ENCODE results near the gene RBM47. TPM values are rescaled to one million over a fixed set of nuclear protein-coding genes. Genes with fewer than 3 reads are reported as not detected.
"Not testable (repeated sequence)": the region's sequence is repeated elsewhere in the genome, so short reads cannot be mapped to it uniquely, and the experiment has no call there.

RBM47 gene
- total RNA-seq, 1 donor: 59.3 TPM

DNA sequence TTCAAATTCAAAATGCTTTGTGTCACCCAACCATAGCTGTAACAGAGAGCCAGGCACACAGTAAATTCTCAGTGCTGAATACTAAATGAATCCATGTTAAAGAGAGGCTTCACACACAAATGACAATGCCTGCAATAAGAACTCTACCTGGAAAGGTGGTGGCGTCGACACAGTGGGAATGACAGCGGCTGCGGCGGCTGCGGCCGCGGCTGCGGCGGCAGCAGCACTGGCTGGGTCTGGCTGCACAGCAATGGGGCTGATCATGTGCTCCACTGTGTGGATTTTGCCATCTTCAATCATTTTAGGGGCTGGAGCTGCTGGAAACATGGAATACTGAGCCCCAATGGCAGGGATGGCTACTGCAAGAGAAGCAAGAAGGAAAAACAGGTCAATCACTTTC is 197.2 kb downstream of the RBM47 start:
- Histone ChIP-seq H3K9me3 (ENCODE audit: low read depth, low read length) (no peaks in the 10 kb centered on the region), H3K4me3 (ENCODE audit: low read length) (no peak overlapping the region)

DNA sequence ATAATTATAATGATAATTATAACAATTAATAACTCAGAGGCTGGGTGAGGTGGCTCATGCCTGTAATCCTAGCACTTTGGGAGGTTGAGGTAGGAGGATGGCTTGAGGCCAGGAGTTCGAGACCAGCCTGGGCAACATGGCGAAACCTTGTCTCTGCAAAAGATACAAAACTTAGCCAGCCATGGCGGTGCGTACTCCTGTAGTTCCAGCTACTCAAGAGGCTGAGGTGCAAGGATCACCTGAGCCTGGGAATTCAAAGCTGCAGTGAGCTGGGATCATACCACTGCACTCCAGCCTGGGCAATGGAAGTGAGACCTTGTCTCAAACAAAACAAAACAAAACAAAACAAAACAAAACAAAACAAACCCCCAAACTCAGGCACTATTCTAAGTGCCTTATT is 201.8 kb downstream of the RBM47 start:
- not testable (repeated sequence) for H3K4me1 ChIP-seq (ENCODE audit: insufficient read depth, low read length); H3K4me3 ChIP-seq (ENCODE audit: low read length); H3K9me3 ChIP-seq (ENCODE audit: low read depth, low read length); H3K27me3 ChIP-seq (ENCODE audit: insufficient read depth, low read length)

More for the DNA sequence above, 197.2 kb downstream of the RBM47 start:
- H3K27me3 ChIP-seq (ENCODE audit: insufficient read depth, low read length): no peaks in the 10 kb centered on the region
- H3K4me1 ChIP-seq (ENCODE audit: insufficient read depth, low read length): peaks cover 10% of the 10 kb centered on the region

DNA sequence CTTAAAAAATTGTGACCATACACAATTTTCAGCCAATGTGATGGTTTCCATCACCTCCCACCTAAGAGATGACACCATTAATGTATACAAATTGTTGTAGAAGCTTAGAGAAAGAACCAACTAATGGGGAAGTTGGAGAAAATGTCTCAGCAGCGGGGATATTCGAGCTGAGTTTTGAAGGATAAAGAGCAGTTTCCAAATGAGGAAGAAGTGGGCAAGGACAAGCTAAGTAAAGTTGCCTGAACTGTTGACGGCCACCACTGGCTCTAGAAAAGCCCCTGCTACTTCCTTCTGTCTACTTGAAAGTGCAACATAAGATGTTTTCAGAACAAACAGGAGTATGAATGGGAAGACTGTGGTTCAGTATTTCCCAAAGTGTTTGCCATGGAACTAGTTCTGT is 202.5 kb downstream of the RBM47 start:
- Histone ChIP-seq H3K4me3 (ENCODE audit: low read length) (no peak overlapping the region), H3K4me1 (ENCODE audit: insufficient read depth, low read length) (no peaks in the 10 kb centered on the region), H3K27me3 (ENCODE audit: insufficient read depth, low read length) (no peaks in the 10 kb centered on the region), H3K9me3 (ENCODE audit: low read depth, low read length) (no peaks in the 10 kb centered on the region)

DNA sequence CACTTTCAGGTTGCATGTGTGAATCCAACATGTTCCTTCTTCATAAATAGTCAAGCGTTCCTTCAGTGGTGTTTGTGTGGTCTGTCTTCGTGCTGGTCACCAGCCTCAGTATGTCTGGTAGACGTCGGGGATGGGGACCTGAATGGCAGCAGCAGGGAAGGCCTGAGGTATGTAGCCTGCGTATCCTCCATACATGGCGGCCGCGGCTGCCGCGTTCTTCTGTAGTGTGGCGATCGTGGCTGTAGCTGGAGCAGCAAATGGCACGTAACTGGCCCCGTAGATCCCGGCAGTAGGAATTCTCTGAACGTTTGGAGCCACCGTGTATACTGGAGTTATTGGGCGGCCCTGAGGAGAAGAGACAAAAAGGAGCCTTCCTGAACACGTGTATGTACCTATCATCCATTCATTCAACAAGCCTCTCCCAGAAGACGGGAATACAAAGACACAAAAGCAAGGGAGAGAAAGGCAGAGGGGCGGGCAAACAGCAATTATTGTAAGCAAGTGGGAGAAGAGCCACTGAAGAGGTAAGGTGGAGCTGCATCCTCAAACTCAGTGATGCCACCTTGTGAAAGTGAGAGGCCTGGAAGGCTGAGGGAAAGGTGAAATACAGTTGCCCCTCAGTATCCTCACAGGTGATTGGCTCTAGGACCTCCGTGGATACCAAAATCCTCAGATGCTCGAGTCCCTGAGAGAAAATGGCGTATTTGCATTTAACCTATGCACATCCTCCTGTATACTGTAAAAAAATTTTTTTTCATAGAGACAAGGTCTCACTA is 203.7 kb downstream of the RBM47 start:
- no peak overlapping the region for H3K4me3 ChIP-seq (ENCODE audit: low read length)
- no peaks in the 10 kb centered on the region for H3K4me1 ChIP-seq (ENCODE audit: insufficient read depth, low read length)
- H3K9me3 ChIP-seq (ENCODE audit: low read depth, low read length): no peaks in the 10 kb centered on the region
- H3K27me3 ChIP-seq (ENCODE audit: insufficient read depth, low read length): no peaks in the 10 kb centered on the region

DNA sequence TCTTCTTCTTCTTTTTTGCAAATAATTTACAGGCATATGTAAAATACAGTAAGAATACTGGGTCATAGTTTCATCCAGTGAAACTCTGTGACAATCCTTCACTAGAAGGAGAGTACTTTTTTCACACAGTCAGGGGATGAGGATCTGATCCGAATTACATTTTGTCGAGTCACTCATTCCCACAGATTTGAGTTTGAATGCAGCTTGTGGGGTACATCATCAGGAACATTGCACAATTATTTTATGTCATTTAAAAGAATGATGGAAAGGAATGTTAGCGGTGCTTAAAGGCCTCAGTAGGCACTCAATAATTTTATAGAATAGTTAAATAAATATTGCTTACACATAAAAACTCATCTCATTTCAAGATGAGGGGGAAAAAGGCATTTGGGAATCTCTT is 205.9 kb downstream of the RBM47 start:
- Histone ChIP-seq H3K4me3 (ENCODE audit: low read length) (no peak overlapping the region), H3K4me1 (ENCODE audit: insufficient read depth, low read length) (no peaks in the 10 kb centered on the region), H3K9me3 (ENCODE audit: low read depth, low read length) (no peaks in the 10 kb centered on the region), H3K27me3 (ENCODE audit: insufficient read depth, low read length) (no peaks in the 10 kb centered on the region)

DNA sequence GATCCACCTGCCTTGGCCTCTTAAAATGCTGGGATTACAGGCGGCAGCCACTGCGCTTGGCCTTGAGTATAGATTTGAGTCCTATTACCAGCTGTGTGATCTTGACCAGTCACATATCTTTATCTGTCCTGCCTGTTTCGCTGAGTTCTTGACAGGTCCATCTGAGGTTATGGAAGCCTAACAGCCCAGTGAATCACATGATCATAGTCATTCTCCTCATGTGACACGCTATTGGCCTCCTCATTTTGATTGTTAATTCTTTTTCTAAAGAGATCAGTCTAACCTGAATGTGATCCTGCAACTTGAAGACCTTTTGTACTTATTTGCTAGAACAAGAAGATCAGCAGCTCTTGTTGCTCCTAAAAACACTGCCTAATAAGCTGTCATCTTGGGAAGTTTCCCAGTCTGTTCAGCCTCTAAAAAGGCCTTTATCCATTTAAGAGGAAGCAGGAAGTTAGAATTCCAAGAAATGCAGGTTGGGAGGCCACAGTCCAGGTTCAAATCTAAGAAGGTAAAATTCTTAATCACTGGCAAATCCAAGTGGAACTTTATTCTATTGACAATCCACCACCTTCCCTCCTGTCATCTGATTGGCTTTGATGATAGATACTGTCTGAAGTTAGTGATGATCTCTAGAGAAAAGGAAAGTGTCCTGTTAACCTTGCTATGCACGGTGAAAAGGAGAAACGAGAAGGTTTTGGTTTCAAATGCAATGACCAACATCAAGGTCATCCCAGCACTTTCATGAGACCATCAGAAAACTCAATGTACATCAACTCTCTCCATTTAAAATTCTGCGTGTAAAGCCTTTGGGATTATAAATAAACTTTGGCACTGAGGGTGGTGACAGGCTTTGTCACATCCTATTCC is 207.6 kb downstream of the RBM47 start:
- no peaks in the 10 kb centered on the region for H3K27me3 ChIP-seq (ENCODE audit: insufficient read depth, low read length)
- H3K9me3 ChIP-seq (ENCODE audit: low read depth, low read length): no peaks in the 10 kb centered on the region
- H3K4me3 ChIP-seq (ENCODE audit: low read length): no peak overlapping the region
- H3K4me1 ChIP-seq (ENCODE audit: insufficient read depth, low read length): no peaks in the 10 kb centered on the region

DNA sequence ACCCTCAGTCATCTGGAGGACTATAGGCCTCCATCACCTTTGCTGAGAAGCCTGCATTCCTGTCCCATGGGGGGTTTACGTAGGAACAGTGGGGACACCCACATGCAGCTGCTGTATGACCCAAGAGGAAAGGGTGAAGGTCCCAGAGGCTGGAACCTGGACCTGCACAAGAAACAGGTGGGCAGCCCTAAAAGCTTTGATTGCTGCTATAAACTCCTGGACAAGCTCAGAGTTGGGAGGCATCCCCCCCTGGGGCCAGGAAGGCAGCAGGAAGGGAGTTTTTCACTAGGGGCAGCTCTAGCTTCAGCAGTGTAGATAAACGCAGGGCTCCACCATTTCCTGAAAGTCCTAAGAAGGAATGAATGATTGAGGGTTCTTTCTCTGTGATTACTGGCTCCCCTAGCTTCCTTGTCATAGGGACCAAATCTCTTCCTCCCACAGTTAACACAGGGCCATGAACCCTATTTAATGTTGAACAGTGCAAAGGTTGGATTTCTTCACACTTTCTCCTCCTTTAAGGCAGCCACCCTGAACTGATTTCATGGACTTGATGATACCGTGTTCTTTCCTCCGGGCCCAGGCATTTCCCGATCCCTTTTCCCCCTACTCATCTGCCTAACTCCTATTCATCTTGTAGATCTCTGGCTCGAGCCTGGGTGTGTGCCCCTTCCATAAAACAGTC is 210.3 kb downstream of the RBM47 start:
- Histone ChIP-seq H3K4me1 (ENCODE audit: insufficient read depth, low read length) (no peaks in the 10 kb centered on the region), H3K4me3 (ENCODE audit: low read length) (no peak overlapping the region), H3K27me3 (ENCODE audit: insufficient read depth, low read length) (no peaks in the 10 kb centered on the region), H3K9me3 (ENCODE audit: low read depth, low read length) (no peaks in the 10 kb centered on the region)

DNA sequence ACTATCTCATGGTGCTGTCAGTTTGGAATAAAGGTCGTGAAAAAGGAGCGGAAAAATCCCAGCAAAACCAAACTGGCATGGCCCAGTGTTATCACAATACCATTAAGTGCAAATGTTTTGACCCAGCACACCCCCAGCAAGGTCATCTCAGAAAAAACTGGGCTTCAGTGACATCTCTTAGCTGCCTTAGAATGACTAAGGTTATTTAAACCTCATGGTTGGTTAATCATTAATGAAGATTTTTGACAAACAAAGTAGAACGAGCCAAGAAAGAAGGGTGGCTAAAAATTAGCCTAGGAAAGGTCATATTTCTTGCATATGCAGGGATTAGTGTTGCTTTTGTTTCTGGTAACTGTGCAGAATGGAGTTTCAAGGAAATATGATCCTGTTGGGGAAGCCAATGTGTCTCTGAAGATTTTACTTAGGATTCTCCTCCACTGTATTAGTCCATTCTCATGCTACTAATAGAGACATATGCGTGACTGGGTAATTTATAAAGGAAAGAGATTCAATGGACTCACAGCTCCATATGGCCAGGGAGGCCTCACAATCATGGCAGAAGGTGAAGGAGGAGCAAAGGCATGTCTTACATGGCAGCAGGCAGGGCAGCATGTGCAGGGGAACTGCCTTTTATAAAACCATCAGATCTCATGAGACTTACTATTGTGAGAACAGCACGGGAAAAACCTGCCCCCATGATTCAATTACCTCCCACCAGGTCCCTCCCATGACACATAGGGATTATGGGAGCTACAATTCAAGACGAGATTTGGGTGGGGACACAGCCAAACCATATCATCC is 211.0 kb downstream of the RBM47 start:
- H3K9me3 ChIP-seq (ENCODE audit: low read depth, low read length): no peaks in the 10 kb centered on the region
- H3K27me3 ChIP-seq (ENCODE audit: insufficient read depth, low read length): no peaks in the 10 kb centered on the region
- H3K4me1 ChIP-seq (ENCODE audit: insufficient read depth, low read length): no peaks in the 10 kb centered on the region

DNA sequence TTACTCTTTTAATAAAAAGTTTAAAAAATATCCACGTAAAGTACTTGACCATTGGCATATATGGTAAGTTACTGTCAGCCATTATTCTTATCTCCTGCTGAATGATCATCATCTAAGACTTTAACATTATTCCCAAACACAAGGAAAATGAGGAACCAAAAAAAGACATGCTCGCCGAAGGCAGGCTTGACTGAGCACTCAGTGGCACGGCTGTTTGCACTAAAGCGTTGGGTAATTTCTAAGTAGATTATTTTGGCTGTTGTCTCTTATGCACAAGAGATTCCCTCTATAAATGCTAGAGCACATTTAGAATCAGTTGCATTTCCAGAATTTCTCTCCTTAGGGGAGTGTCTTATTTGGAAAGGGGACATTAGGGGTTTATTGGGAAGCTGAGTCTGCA is 211.7 kb downstream of the RBM47 start:
- Histone ChIP-seq H3K9me3 (ENCODE audit: low read depth, low read length) (no peaks in the 10 kb centered on the region), H3K4me3 (ENCODE audit: low read length) (no peak overlapping the region), H3K27me3 (ENCODE audit: insufficient read depth, low read length) (no peaks in the 10 kb centered on the region), H3K4me1 (ENCODE audit: insufficient read depth, low read length) (no peaks in the 10 kb centered on the region)

More for the DNA sequence above, 211.0 kb downstream of the RBM47 start:
- H3K4me3 ChIP-seq (ENCODE audit: low read length): no peak overlapping the region

DNA sequence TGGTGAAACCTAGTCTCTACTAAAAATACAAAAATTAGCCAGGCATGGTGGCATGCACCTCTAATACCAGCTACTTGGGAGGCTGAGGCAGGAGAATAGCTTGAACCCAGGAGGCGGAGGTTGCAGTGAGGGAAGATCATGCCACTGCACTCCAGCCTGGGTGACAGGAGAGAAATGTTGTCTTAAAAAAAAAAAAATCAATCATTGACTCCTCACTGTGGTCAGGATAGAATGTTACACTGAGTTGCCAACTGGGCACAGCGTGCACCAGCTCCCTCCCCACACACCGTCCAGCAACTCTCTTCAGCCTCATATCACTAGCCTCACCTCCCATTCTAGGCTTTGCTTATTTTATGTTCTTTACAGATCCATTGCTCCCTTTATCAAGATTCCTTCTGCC is 215.0 kb downstream of the RBM47 start:
- Histone ChIP-seq H3K27me3 (ENCODE audit: insufficient read depth, low read length) (no peaks in the 10 kb centered on the region), H3K4me1 (ENCODE audit: insufficient read depth, low read length) (no peaks in the 10 kb centered on the region), H3K9me3 (ENCODE audit: low read depth, low read length) (no peaks in the 10 kb centered on the region), H3K4me3 (ENCODE audit: low read length) (no peak overlapping the region)

DNA sequence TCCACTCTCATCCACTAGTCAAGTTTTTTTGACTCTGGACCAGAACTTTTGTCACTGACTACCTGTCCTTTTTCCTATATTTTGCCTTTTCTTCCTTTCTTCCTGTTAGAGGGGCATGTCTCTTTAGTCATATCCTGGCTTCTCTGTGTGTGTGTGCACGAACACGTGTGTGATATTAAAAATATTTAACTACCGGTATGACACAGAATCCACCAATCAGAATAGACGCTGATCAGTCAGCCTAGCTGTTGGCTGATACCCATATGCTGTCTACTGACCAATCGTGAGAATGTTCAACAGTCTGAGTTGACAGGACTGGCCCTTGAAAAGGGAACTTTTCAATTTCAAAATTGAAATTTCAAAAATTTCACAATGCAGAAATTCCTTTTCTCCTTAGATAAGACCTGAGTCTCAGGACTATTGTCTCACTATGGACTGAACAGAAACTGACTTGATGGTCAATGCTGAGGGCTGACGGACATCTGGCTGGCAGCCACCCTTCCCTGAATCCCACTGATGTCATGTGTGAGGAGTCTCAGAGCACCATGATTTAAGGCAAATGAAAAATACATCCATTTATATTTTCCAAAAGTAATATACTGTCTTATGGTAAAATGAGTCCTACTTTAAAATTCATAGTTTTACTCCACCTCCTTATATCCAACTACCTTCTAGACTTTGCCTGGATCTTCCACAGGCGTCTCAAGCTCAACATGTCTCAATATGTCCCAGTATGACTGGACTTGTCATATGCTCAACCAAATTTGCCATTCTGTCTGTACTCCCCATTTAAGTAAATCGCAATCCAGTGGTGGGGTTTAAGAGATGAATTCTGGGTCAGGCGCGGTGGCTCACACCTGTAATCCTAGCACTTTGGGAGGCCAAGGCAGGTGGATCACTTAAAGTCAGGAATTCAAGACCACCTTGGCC is 216.5 kb downstream of the RBM47 start:
- H3K4me1 ChIP-seq (ENCODE audit: insufficient read depth, low read length): no peaks in the 10 kb centered on the region
- H3K27me3 ChIP-seq (ENCODE audit: insufficient read depth, low read length): no peaks in the 10 kb centered on the region
- H3K9me3 ChIP-seq (ENCODE audit: low read depth, low read length): no peaks in the 10 kb centered on the region
- no peak overlapping the region for H3K4me3 ChIP-seq (ENCODE audit: low read length)

DNA sequence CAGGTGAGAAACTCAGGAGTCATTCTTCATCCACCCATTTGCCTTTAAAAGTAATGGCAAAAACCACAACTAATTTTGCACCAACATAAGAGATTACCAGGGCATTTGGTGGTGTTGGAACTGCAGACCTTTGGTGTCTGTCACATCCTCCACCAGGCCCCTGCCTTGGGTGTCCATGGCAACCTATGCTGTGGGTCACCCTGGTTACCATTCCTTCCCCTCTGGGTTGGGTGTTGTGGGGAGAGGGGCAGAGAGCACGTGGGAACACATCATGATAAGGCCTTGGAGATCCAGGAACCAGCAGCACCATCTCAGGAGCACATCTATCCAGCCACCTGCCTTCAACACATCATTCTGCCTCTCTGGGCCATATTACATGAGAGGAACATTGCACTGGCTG is 217.3 kb downstream of the RBM47 start:
- H3K27me3 ChIP-seq (ENCODE audit: insufficient read depth, low read length): no peaks in the 10 kb centered on the region
- H3K4me1 ChIP-seq (ENCODE audit: insufficient read depth, low read length): no peaks in the 10 kb centered on the region
- no peak overlapping the region for H3K4me3 ChIP-seq (ENCODE audit: low read length)
- H3K9me3 ChIP-seq (ENCODE audit: low read depth, low read length): no peaks in the 10 kb centered on the region

DNA sequence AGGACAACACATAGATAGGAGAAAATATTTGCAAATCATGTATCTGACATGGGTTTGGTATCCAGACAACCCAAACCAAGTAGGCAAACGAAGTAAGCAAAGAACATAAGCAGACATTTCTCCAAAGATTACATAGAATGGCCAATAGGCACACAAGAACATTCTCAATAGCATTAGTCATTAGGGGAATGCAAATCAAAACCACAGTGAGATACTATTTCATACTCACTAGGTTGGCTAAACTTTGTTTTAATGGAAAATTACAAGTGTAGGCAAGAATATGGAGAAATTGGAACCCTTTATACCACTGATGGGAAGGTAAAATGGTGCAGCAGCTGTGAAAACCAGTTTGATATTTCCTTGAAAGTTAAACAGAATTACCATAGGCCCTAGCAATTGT is 219.8 kb downstream of the RBM47 start:
- Histone ChIP-seq H3K4me3 (ENCODE audit: low read length) (no peak overlapping the region), H3K27me3 (ENCODE audit: insufficient read depth, low read length) (no peaks in the 10 kb centered on the region), H3K4me1 (ENCODE audit: insufficient read depth, low read length) (no peaks in the 10 kb centered on the region), H3K9me3 (ENCODE audit: low read depth, low read length) (no peaks in the 10 kb centered on the region)

DNA sequence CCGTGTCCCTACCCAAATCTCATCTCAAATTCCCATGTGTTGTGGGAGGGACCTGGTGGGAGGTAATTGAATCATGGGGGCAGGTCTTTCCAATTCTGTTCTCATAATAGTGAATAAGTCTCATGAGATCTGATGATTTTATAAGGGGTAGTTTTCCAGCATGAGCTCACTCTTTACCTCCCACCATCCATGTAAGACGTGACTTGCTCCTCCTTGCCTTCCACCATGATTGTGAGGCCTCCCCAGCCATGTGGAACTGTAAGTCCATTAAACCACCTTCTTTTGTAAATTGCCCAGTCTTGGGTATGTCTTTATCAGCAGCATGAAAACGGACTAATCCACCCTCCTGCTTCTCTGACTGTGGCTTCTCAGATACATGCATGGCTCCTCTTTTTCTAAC is 222.2 kb downstream of the RBM47 start:
- not testable (repeated sequence) for H3K9me3 ChIP-seq (ENCODE audit: low read depth, low read length); H3K4me3 ChIP-seq (ENCODE audit: low read length); H3K27me3 ChIP-seq (ENCODE audit: insufficient read depth, low read length); H3K4me1 ChIP-seq (ENCODE audit: insufficient read depth, low read length)
